Esophagus muscularis mucosa (tissue), 4 donors: ENCODE results near the gene ADGRB3. TPM values are rescaled to one million over a fixed set of nuclear protein-coding genes. Genes with fewer than 3 reads are reported as not detected.
"Not testable (repeated sequence)": the region's sequence is repeated elsewhere in the genome, so short reads cannot be mapped to it uniquely, and the experiment has no call there.

Experiments
- DNase-seq: peaks from one replicate; pipeline ENCODE4 v3.0.0-alpha.2; 2017; ENCODE audit errors: extremely low spot score
- H3K27ac ChIP-seq, 4 donors: fragments of 200-600 bp; sonication (generic); replicated peaks in 1 of 4; 1 replicate in 3 of 4; 2 replicates in 1 of 4; pipeline ENCODE4 v1.5.1; 2016 to 2019; ENCODE audit warnings: mild to moderate bottlenecking in 1 of 4
- H3K27me3 ChIP-seq, 4 donors: fragments of 200-600 bp; sonication (generic); one replicate each; pipeline versions ENCODE4 v1.5.1 to v1.6.0; 2016 to 2019
- H3K36me3 ChIP-seq, 4 donors: fragments of 200-600 bp; sonication (generic); one replicate each; pipeline ENCODE4 v1.5.1; 2016 to 2019
- H3K4me1 ChIP-seq, 4 donors: fragments of 200-600 bp; sonication (generic); one replicate each; pipeline ENCODE4 v1.5.1; 2016 to 2019
- H3K4me3 ChIP-seq, 4 donors: fragments of 200-600 bp; sonication (generic); 1 replicate in 2 of 4; 2 replicates in 2 of 4; pipeline ENCODE4 v1.5.1; 2016 to 2019; ENCODE audit warnings: mild to moderate bottlenecking in 4 of 4, moderate library complexity in 1 of 4
- H3K9me3 ChIP-seq, 4 donors: fragments of 200-600 bp; sonication (generic); 1 replicate in 3 of 4; 2 replicates in 1 of 4; pipeline ENCODE4 v1.5.1; 2016 to 2019
- CTCF ChIP-seq, 3 experiments: fragments of 200-600 bp in 2 of 3; fragments of 450-650 bp in 1 of 3; sonication (generic) in 2 of 3; IDR thresholded peaks; one replicate each; pipeline ENCODE4 v1.5.1; 2017 to 2019; ENCODE audit warnings: antibody characterized with exemption in 3 of 3, mild to moderate bottlenecking in 2 of 3, moderate library complexity in 1 of 3
- EP300 ChIP-seq: sonication (generic); formaldehyde crosslinking; IDR thresholded peaks from one replicate; pipeline ENCODE4 v1.6.1; 2017; ENCODE audit warnings: antibody characterized with exemption
- POLR2A ChIP-seq: fragments of 450-650 bp; IDR thresholded peaks from one replicate; pipeline ENCODE4 v1.6.1; 2017; ENCODE audit warnings: antibody characterized with exemption, moderate library complexity, mild to moderate bottlenecking, low read depth
- POLR2AphosphoS5 ChIP-seq, 2 donors: sonication (generic); formaldehyde crosslinking; IDR thresholded peaks; one replicate each; pipeline ENCODE4 v1.6.1; 2017; ENCODE audit warnings: antibody characterized with exemption in 2 of 2
- WGBS: methylation state at CpG from one replicate; pipeline ENCODE4 v1.1.5; 2018; 5-methylcytosine and 5-hydroxymethylcytosine counted together
- intact Hi-C: fragments of 100-400 bp; cut with DNase I; formaldehyde crosslinking; loops from one replicate; pipeline ENCODE4 v1.15.1; 2023
- total RNA-seq, 4 donors: library from RNA; depleted of rRNA; stranded (reverse); fragments of >200 nt; gene quantifications; one replicate each; pipeline versions ENCODE4 v1.1.0 to v1.2.1, GENCODE V29; 2016

ADGRB3 gene
- total RNA-seq, 4 donors from 2014 or later: 4.9 to 6.3 (median 5.8) TPM

GRCh38 chr6:68976260-68976659 is 341.2 kb downstream of the ADGRB3 start:
- H3K4me3 ChIP-seq: no peak overlapping the region
- peaks cover 0 to 6% (median 0%) of the 10 kb centered on the region in 4 donors for H3K4me1 ChIP-seq
- DNase-seq: no peak
- H3K36me3 ChIP-seq: no peaks in the 10 kb centered on the region
- TF ChIP-seq CTCF (IDR thresholded peaks at IDR 0.05) (no peak), POLR2AphosphoS5 (IDR thresholded peaks at IDR 0.05) (no peak), POLR2A (no peak), EP300 (no peak)
- H3K27me3 ChIP-seq: no peaks in the 10 kb centered on the region
- H3K27ac ChIP-seq: no peak overlapping the region
- intact Hi-C loops: no loop called here
- WGBS: 87% methylated on average over 4 of the region's 4 CpGs
- no peaks in the 10 kb centered on the region for H3K9me3 ChIP-seq

- no peaks in the 10 kb centered on the region for H3K9me3 ChIP-seq
- H3K36me3 ChIP-seq: no peaks in the 10 kb centered on the region
- TF ChIP-seq EP300 (no peak), CTCF (IDR thresholded peaks at IDR 0.05) (no peak), POLR2AphosphoS5 (IDR thresholded peaks at IDR 0.05) (no peak), POLR2A (no peak)
- H3K4me3 ChIP-seq: no peak overlapping the region
- H3K4me1 ChIP-seq: peaks cover 0 to 6% (median 0%) of the 10 kb centered on the region in 4 donors
- DNase-seq: no peak
- no peak overlapping the region for H3K27ac ChIP-seq
- no peaks in the 10 kb centered on the region for H3K27me3 ChIP-seq
- intact Hi-C loops: no loop called here
These were observed 343.3 kb downstream of the ADGRB3 start for GRCh38 chr6:68978411-68978810.

- H3K4me3 ChIP-seq, H3K27ac ChIP-seq, H3K4me1 ChIP-seq, intact Hi-C loops, DNase-seq, H3K36me3 ChIP-seq, H3K27me3 ChIP-seq, H3K9me3 ChIP-seq: not testable (repeated sequence)
- WGBS: 93% methylated on average over 6 of the region's 7 CpGs
These were observed 346.6 kb downstream of the ADGRB3 start for GRCh38 chr6:68981668-68982067.

- no peak overlapping the region for H3K27ac ChIP-seq
- H3K9me3 ChIP-seq: no peaks in the 10 kb centered on the region
- intact Hi-C loops: no loop called here
- TF ChIP-seq POLR2A (no peak), POLR2AphosphoS5 (IDR thresholded peaks at IDR 0.05) (no peak), EP300 (no peak), CTCF (IDR thresholded peaks at IDR 0.05) (no peak)
- H3K27me3 ChIP-seq: no peaks in the 10 kb centered on the region
- H3K4me1 ChIP-seq: no peaks in the 10 kb centered on the region
- no peaks in the 10 kb centered on the region for H3K36me3 ChIP-seq
- no peak overlapping the region for H3K4me3 ChIP-seq
- 100% methylated on average over 2 of the region's 2 CpGs for WGBS
- no peak for DNase-seq
These were observed 353.6 kb downstream of the ADGRB3 start for GRCh38 chr6:68988698-68989097.

GRCh38 chr6:68990317-68990716 is 355.2 kb downstream of the ADGRB3 start:
- WGBS: 69% methylated on average over 4 of the region's 4 CpGs
- Histone ChIP-seq H3K4me1 (no peaks in the 10 kb centered on the region), H3K4me3 (no peak overlapping the region), H3K36me3 (no peaks in the 10 kb centered on the region), H3K27ac (no peak overlapping the region), H3K9me3 (no peaks in the 10 kb centered on the region), H3K27me3 (no peaks in the 10 kb centered on the region)
- TF ChIP-seq EP300: no peak
- TF ChIP-seq POLR2A: no peak
- no peak for TF ChIP-seq CTCF (IDR thresholded peaks at IDR 0.05)
- TF ChIP-seq POLR2AphosphoS5 (IDR thresholded peaks at IDR 0.05): no peak
- DNase-seq: no peak
- intact Hi-C loops: no loop called here
